ENCODE data around the gene GOLGA8G.
"Not testable (repeated sequence)": the region's sequence is repeated elsewhere in the genome, so short reads cannot be mapped to it uniquely, and the experiment has no call there.

- TF ChIP-seq POLR2A, CTCF (IDR thresholded peaks at IDR 0.05): not testable (repeated sequence)
Measured at GRCh38 chr15:28508217-28508889, 24.4 kb downstream of the GOLGA8G start.

Data from lower leg skin (tissue), 3 donors.